HEK293 (cell line): ENCODE data around the gene ATP13A3.

ENCODE experiments used
- CTCF ChIP-seq: fragments of 450-650 bp; formaldehyde crosslinking; IDR thresholded peaks from 2 replicates; pipeline ENCODE4 v1.5.1; 2016; ENCODE audit warnings: missing biosample characterization, missing genetic modification characterization
- GLIS2 ChIP-seq: fragments of 450-650 bp; formaldehyde crosslinking; IDR thresholded peaks from 2 replicates; pipeline ENCODE4 v1.5.1; 2016; ENCODE audit warnings: missing biosample characterization, missing genetic modification characterization
- MYNN ChIP-seq: fragments of 450-650 bp; formaldehyde crosslinking; IDR thresholded peaks from 2 replicates; pipeline ENCODE4 v1.5.1; 2016; ENCODE audit warnings: missing biosample characterization, missing genetic modification characterization, borderline replicate concordance
- PATZ1 ChIP-seq: fragments of 450-650 bp; formaldehyde crosslinking; IDR thresholded peaks from 2 replicates; pipeline ENCODE4 v1.5.1; 2016; ENCODE audit warnings: missing biosample characterization, missing genetic modification characterization
- PBX3 ChIP-seq: sonication (generic); formaldehyde crosslinking; IDR thresholded peaks from 2 replicates; pipeline ENCODE4 v1.8.1; 2022; ENCODE audit warnings: mild to moderate bottlenecking, moderate library complexity, missing genetic modification reagents
- REST ChIP-seq: fragments of 450-650 bp; formaldehyde crosslinking; IDR thresholded peaks from 2 replicates; pipeline ENCODE4 v1.5.1; 2016; ENCODE audit warnings: missing biosample characterization, missing genetic modification characterization
- YY1 ChIP-seq: fragments of 450-650 bp; formaldehyde crosslinking; IDR thresholded peaks from 2 replicates; pipeline ENCODE4 v1.5.1; 2018; ENCODE audit warnings: missing biosample characterization, missing genetic modification characterization
- ZFP41 ChIP-seq: fragments of 450-650 bp; formaldehyde crosslinking; IDR thresholded peaks from 2 replicates; pipeline ENCODE4 v1.5.1; 2016; ENCODE audit warnings: missing biosample characterization, missing genetic modification characterization, borderline replicate concordance
- ZNF175 ChIP-seq: fragments of 450-650 bp; formaldehyde crosslinking; IDR thresholded peaks from 2 replicates; pipeline ENCODE4 v1.5.1; 2016; ENCODE audit warnings: missing biosample characterization, missing genetic modification characterization
- ZNF510 ChIP-seq: fragments of 450-650 bp; formaldehyde crosslinking; IDR thresholded peaks from 2 replicates; pipeline ENCODE4 v1.5.1; 2018; ENCODE audit warnings: mild to moderate bottlenecking, missing genetic modification characterization, missing biosample characterization; ENCODE audit not compliant: insufficient replicate concordance
- ZNF621 ChIP-seq: fragments of 450-650 bp; formaldehyde crosslinking; IDR thresholded peaks from 2 replicates; pipeline ENCODE4 v1.5.1; 2017; ENCODE audit warnings: missing biosample characterization, missing genetic modification characterization
- ZXDB ChIP-seq: fragments of 450-650 bp; formaldehyde crosslinking; IDR thresholded peaks from 2 replicates; pipeline ENCODE4 v1.5.1; 2016; ENCODE audit warnings: missing biosample characterization, missing genetic modification characterization

- TF ChIP-seq CTCF (tag by site-specific recombination) (no peak), ZXDB (tag by site-specific recombination) (no peak), YY1 (tag by site-specific recombination) (no peak), GLIS2 (no peak), ZNF510 (no peak), REST (tag by site-specific recombination) (no peak), ZFP41 (tag by site-specific recombination) (no peak), ZNF621 (tag by site-specific recombination) (no peak), ZNF175 (no peak), PBX3 (CRISPR knock-in tag) (no peak), MYNN (no peak), PATZ1 (tag by site-specific recombination) (no peak)
These were observed 113.8 kb downstream of the ATP13A3 start for GRCh38 chr3:194373028-194373427.
